Right lobe of liver (tissue), 4 donors: ENCODE data around the gene ATXN7.

Source experiments
- POLR2A ChIP-seq: fragments of 450-650 bp; IDR thresholded peaks from one replicate; pipeline ENCODE4 v1.6.1; 2017; ENCODE audit warnings: antibody characterized with exemption, mild to moderate bottlenecking
- TF ChIP-seq, protein P1 (sequence below), 4 donors: fragments of 200-600 bp in 3 of 4; fragments of 450-650 bp in 1 of 4; IDR thresholded peaks; one replicate each; pipeline versions ENCODE4 v1.5.1 to v1.8.0; 2016 to 2022; ENCODE audit warnings: antibody characterized with exemption in 4 of 4, mild to moderate bottlenecking in 2 of 4
- donor health status: DM: no; HTN: no; CAD: no.
- donor health status: DM: no; HTN: no; CAD: no.
- donor health status: DM: no; HTN: yes; CAD: no.

DNA sequence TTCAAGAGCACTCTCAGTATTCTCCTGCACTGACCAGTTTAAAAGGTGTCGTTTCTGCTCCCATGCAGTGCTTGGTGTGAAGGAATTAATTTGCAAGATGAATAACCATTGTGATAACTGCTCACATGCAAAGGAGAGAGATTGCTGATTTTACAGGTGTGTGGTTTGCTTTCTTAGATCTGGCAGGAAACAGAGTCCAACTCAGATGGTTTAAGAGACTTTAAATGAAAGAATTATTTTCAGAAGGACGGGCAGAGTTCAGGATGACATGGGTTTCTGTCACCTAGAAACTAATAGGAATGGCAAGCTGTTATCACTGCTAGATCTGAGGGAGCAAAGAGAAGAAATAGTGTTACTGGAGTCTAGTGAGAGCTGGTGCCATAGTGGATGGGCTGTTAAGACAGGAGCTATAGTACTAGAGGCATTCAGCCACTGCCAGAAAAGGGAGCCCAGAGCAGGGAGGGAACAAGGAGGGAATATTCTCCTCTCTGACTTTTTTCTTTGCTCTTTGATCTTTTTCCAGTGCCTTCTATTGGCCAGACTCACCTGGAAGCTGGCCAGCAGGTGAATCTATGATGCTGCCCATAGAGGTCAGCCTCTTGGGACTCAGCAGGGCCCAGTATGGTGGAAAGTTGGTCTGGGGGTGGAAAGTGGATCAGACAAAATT lies 14.9 kb downstream of the ATXN7 start:
- TF ChIP-seq, protein P1, sequence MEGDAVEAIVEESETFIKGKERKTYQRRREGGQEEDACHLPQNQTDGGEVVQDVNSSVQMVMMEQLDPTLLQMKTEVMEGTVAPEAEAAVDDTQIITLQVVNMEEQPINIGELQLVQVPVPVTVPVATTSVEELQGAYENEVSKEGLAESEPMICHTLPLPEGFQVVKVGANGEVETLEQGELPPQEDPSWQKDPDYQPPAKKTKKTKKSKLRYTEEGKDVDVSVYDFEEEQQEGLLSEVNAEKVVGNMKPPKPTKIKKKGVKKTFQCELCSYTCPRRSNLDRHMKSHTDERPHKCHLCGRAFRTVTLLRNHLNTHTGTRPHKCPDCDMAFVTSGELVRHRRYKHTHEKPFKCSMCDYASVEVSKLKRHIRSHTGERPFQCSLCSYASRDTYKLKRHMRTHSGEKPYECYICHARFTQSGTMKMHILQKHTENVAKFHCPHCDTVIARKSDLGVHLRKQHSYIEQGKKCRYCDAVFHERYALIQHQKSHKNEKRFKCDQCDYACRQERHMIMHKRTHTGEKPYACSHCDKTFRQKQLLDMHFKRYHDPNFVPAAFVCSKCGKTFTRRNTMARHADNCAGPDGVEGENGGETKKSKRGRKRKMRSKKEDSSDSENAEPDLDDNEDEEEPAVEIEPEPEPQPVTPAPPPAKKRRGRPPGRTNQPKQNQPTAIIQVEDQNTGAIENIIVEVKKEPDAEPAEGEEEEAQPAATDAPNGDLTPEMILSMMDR (IDR thresholded peaks at IDR 0.05) = no peak
- TF ChIP-seq POLR2A = no peak
